ENCODE measurements around the gene TMEM39B. TPM values are rescaled to one million over a fixed set of nuclear protein-coding genes. Genes with fewer than 3 reads are reported as not detected.

The TMEM39B gene
- total and polyA plus RNA-seq, 2 donors (not counting 1 experiment from before 2014, with no cell fraction given): 30.9 to 32.3 TPM

GRCh38 chr1:32025515-32025914 is 47.2 kb upstream of the TMEM39B start:
- intact Hi-C loops (cut with micrococcal nuclease): no loop called here
- ATAC-seq (ENCODE audit: low read depth) (no peak), DNase-seq (no peak)
- no peak overlapping the region for H3K9ac ChIP-seq (ENCODE audit: low read length)
- no peak for TF ChIP-seq CTCF (IDR thresholded peaks at IDR 0.05)
- no peak for TF ChIP-seq EZH2 (IDR thresholded peaks at IDR 0.05; ENCODE audit: borderline replicate concordance, insufficient read depth, low read depth, low read length, poor library complexity, severe bottlenecking)
- Mint-ChIP-seq H3K4me3 (no peak overlapping the region), H3K27me3 (no peaks in the 10 kb centered on the region), H3K4me1 (peaks cover 51% of the 10 kb centered on the region), H3K27ac (no peak overlapping the region), H3K9me3 (ENCODE audit: insufficient read depth) (no peaks in the 10 kb centered on the region)
- H3K36me3 ChIP-seq (replicated peaks in 1 of 2; ENCODE audit: control extremely low read depth in 1 of 2, control insufficient read depth in 1 of 2, extremely low read depth in 1 of 2, insufficient read depth in 2 of 2, low read length in 1 of 2): peaks cover 2 to 27% of the 10 kb centered on the region in 2 experiments
- no peak overlapping the region for H3K4me3 ChIP-seq (ENCODE audit: control extremely low read depth in 1 of 5, extremely low read depth in 1 of 5, insufficient read depth in 1 of 5, low read depth in 2 of 5, low read length in 4 of 5)
- no peaks in the 10 kb centered on the region for H3K9me3 ChIP-seq (ENCODE audit: control extremely low read depth in 1 of 3, control insufficient read depth in 2 of 3, insufficient read depth in 1 of 3, low read length in 2 of 3)
- H4K20me1 ChIP-seq (ENCODE audit: control insufficient read depth, insufficient read depth, low read length, poor library complexity, severe bottlenecking): peaks cover 82% of the 10 kb centered on the region
- no peak overlapping the region for H3K4me2 ChIP-seq (replicated peaks; ENCODE audit: low read depth, low read length, poor library complexity, severe bottlenecking)
- H3K79me2 ChIP-seq (ENCODE audit: control insufficient read depth, insufficient read depth, low read length): peaks cover 99% of the 10 kb centered on the region
- H2AFZ ChIP-seq (ENCODE audit: insufficient read depth, low read depth, low read length, poor library complexity, severe bottlenecking): no peak overlapping the region
- H3K27ac ChIP-seq (ENCODE audit: low read length in 2 of 2): no peak overlapping the region
- ChIA-PET CTCF (no interaction called here), POLR2A (interaction anchor here (0.6 kb wide), 1 partner anchor 10 kb away, joined by 3 read pairs; no protein-coding TSS in a partner anchor)
- no peaks in the 10 kb centered on the region for H3K27me3 ChIP-seq (replicated peaks in 1 of 4; ENCODE audit: control extremely low read depth in 1 of 4, control insufficient read depth in 3 of 4, insufficient read depth in 4 of 4, low read length in 3 of 4)
- peaks cover 18 to 28% of the 10 kb centered on the region in 2 donors for H3K4me1 ChIP-seq (ENCODE audit: control insufficient read depth in 2 of 2, insufficient read depth in 2 of 2, low read length in 2 of 2)
- 92% methylated on average over 4 of the region's 6 CpGs for WGBS (ENCODE audit: insufficient coverage)

GRCh38 chr1:32028746-32029145 is 44.0 kb upstream of the TMEM39B start:
- no peaks in the 10 kb centered on the region for H3K27me3 Mint-ChIP-seq
- 100% methylated on average over 2 of the region's 3 CpGs for WGBS (ENCODE audit: insufficient coverage)
- ATAC-seq (ENCODE audit: low read depth) (no peak), DNase-seq (no peak)
- H3K27ac Mint-ChIP-seq: no peak overlapping the region
- ChIA-PET CTCF (no interaction called here), POLR2A (no interaction called here)
- H3K4me1 ChIP-seq (ENCODE audit: control insufficient read depth in 2 of 2, insufficient read depth in 2 of 2, low read length in 2 of 2): peaks cover 4 to 12% of the 10 kb centered on the region in 2 donors
- H3K27ac ChIP-seq (ENCODE audit: low read length in 2 of 2): no peak overlapping the region
- H3K4me3 Mint-ChIP-seq: no peak overlapping the region
- H3K27me3 ChIP-seq (replicated peaks in 1 of 4; ENCODE audit: control extremely low read depth in 1 of 4, control insufficient read depth in 3 of 4, insufficient read depth in 4 of 4, low read length in 3 of 4): no peaks in the 10 kb centered on the region
- H3K4me3 ChIP-seq (ENCODE audit: control extremely low read depth in 1 of 5, extremely low read depth in 1 of 5, insufficient read depth in 1 of 5, low read depth in 2 of 5, low read length in 4 of 5): no peak overlapping the region
- H3K9me3 Mint-ChIP-seq (ENCODE audit: insufficient read depth): no peaks in the 10 kb centered on the region
- no peaks in the 10 kb centered on the region for H3K9me3 ChIP-seq (ENCODE audit: control extremely low read depth in 1 of 3, control insufficient read depth in 2 of 3, insufficient read depth in 1 of 3, low read length in 2 of 3)
- H3K36me3 ChIP-seq (replicated peaks in 1 of 2; ENCODE audit: control extremely low read depth in 1 of 2, control insufficient read depth in 1 of 2, extremely low read depth in 1 of 2, insufficient read depth in 2 of 2, low read length in 1 of 2): peaks cover 0 to 43% of the 10 kb centered on the region in 2 experiments
- H3K4me2 ChIP-seq (replicated peaks; ENCODE audit: low read depth, low read length, poor library complexity, severe bottlenecking): no peak overlapping the region
- no peak overlapping the region for H3K9ac ChIP-seq (ENCODE audit: low read length)
- H2AFZ ChIP-seq (ENCODE audit: insufficient read depth, low read depth, low read length, poor library complexity, severe bottlenecking): no peak overlapping the region
- TF ChIP-seq CTCF (IDR thresholded peaks at IDR 0.05) (no peak), EZH2 (IDR thresholded peaks at IDR 0.05; ENCODE audit: borderline replicate concordance, insufficient read depth, low read depth, low read length, poor library complexity, severe bottlenecking) (no peak)
- H4K20me1 ChIP-seq (ENCODE audit: control insufficient read depth, insufficient read depth, low read length, poor library complexity, severe bottlenecking): peaks cover 89% of the 10 kb centered on the region
- H3K79me2 ChIP-seq (ENCODE audit: control insufficient read depth, insufficient read depth, low read length): peaks cover 98% of the 10 kb centered on the region
- peaks cover 43% of the 10 kb centered on the region for H3K4me1 Mint-ChIP-seq
- intact Hi-C loops (cut with micrococcal nuclease): no loop called here

Data from B cell (primary cell).